ENCODE measurements around the gene KCTD11. TPM values are rescaled to one million over a fixed set of nuclear protein-coding genes. Genes with fewer than 3 reads are reported as not detected.

Gene KCTD11
- total RNA-seq, 1 experiment from 2014 or later: 5.4 TPM

DNA sequence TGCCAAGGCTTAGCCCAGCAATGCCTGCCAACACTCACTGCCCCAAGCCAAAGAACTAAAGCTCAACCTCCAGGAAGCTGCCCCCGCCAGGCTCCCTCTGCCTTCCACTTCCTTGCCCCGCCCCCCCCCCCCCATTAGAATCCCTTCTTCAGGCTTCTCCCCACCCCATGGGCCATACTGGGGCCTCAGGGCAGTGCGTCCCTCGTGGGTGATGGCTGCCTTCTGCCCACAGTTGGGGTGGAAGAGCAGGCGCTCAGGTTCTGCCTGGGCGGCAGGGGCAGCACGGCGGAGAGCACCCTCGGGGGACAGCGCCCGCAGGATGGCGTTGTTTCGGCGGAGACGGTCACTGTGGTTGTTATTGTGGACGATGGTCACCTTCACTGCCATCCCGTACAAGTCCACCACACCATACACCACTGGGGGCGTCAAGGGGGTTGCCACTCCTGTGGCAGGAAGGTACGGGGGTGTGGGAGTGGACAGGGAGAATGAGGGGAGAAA lies 26.9 kb upstream of the KCTD11 start (continued):
- TF ChIP-seq, protein P1, sequence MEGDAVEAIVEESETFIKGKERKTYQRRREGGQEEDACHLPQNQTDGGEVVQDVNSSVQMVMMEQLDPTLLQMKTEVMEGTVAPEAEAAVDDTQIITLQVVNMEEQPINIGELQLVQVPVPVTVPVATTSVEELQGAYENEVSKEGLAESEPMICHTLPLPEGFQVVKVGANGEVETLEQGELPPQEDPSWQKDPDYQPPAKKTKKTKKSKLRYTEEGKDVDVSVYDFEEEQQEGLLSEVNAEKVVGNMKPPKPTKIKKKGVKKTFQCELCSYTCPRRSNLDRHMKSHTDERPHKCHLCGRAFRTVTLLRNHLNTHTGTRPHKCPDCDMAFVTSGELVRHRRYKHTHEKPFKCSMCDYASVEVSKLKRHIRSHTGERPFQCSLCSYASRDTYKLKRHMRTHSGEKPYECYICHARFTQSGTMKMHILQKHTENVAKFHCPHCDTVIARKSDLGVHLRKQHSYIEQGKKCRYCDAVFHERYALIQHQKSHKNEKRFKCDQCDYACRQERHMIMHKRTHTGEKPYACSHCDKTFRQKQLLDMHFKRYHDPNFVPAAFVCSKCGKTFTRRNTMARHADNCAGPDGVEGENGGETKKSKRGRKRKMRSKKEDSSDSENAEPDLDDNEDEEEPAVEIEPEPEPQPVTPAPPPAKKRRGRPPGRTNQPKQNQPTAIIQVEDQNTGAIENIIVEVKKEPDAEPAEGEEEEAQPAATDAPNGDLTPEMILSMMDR (IDR thresholded peaks at IDR 0.05 in 2 of 3, conservative IDR thresholded peaks at IDR 0.05 in 1 of 3; ENCODE audit: borderline replicate concordance in 1 of 3, insufficient read depth in 1 of 3, low read depth in 2 of 3, low read length in 2 of 3): no peak
- TF ChIP-seq JUND (IDR thresholded peaks at IDR 0.05): no peak
- TF ChIP-seq SIN3A (IDR thresholded peaks at IDR 0.05; ENCODE audit: low read depth): no peak
- no peak for TF ChIP-seq CEBPB (IDR thresholded peaks at IDR 0.05; ENCODE audit: low read depth)
- TF ChIP-seq ZNF274 (IDR thresholded peaks at IDR 0.05; ENCODE audit: low read depth, low read length): no peak
- TF ChIP-seq POLR2A (IDR thresholded peaks at IDR 0.05; ENCODE audit: borderline replicate concordance, extremely low read depth, insufficient read depth, insufficient read length): no peak

DNA sequence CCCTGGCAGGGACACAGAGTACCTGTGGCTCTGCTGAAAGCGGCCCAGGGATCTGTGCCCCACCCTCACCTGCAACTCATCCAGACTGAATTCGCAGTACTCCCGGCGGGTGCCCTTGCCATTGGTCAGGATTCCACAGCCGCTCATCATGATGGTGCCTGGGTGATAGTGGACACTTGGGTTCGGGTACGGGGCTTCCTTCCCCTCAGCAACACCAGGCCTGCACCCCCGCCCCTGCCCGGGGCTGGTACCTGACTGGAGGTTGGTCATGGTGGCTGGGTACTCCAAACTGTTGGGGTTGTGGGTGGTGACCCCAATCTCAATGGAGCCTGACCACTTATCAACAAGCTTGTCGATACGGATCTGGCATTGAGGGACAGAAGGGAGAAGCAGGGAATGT lies 25.8 kb upstream of the KCTD11 start:
- ATAC-seq (no peak), DNase-seq (ENCODE audit: low read depth, low spot score) (no peak)
- Histone ChIP-seq H3K9me2 (ENCODE audit: insufficient read depth) (no peaks in the 10 kb centered on the region), H4K20me1 (ENCODE audit: insufficient read depth) (no peaks in the 10 kb centered on the region), H3K27ac (ENCODE audit: low read depth, low read length) (no peak overlapping the region), H3K79me2 (ENCODE audit: insufficient read depth, low read length) (peaks cover 20% of the 10 kb centered on the region; the same call in 1 of the 2 replicates), H2AFZ (ENCODE audit: low read depth, low read length, poor library complexity, severe bottlenecking) (no peak overlapping the region), H3K27me3 (ENCODE audit: insufficient read depth, low read length) (no peaks in the 10 kb centered on the region), H3K9me3 (ENCODE audit: control insufficient read depth in 1 of 2, insufficient read depth in 1 of 2, low read depth in 1 of 2, low read length in 2 of 2) (no peaks in the 10 kb centered on the region), H3K4me2 (ENCODE audit: low read length) (no peak overlapping the region), H3K4me3 (replicated peaks in 1 of 2; ENCODE audit: low read depth in 1 of 2, low read length in 2 of 2) (no peak overlapping the region), H3K4me1 (ENCODE audit: control insufficient read depth in 1 of 2, insufficient read depth in 2 of 2, low read length in 2 of 2) (peaks cover 3 to 29% of the 10 kb centered on the region in 2 experiments; a peak in 3 of 4 replicates), H3K9ac (ENCODE audit: low read length) (no peak overlapping the region), H3K36me3 (ENCODE audit: control insufficient read depth in 1 of 2, insufficient read depth in 2 of 2, low read length in 2 of 2) (peaks cover 24 to 39% of the 10 kb centered on the region in 2 experiments; a peak in 3 of 4 replicates)
- no TSS peak for BruUV-seq (replicated peaks)
- TF ChIP-seq TCF7L2 (IDR thresholded peaks at IDR 0.05; ENCODE audit: borderline replicate concordance, extremely low read depth, insufficient read depth, insufficient read length) (no peak), ZNF274 (IDR thresholded peaks at IDR 0.05; ENCODE audit: low read depth, low read length) (no peak), POLR2A (IDR thresholded peaks at IDR 0.05; ENCODE audit: borderline replicate concordance, extremely low read depth, insufficient read depth, insufficient read length) (no peak), FOSL1 (IDR thresholded peaks at IDR 0.05; ENCODE audit: low read depth) (no peak), EGR1 (IDR thresholded peaks at IDR 0.05; ENCODE audit: low read depth) (no peak), YY1 (IDR thresholded peaks at IDR 0.05; ENCODE audit: extremely low read depth, insufficient replicate concordance, low read depth, low read length) (no peak), CBX3 (IDR thresholded peaks at IDR 0.05; ENCODE audit: low read depth) (no peak), POLR2AphosphoS5 (IDR thresholded peaks at IDR 0.05; ENCODE audit: low read depth, low read length) (no peak), ELF1 (IDR thresholded peaks at IDR 0.05; ENCODE audit: borderline replicate concordance, low read depth) (no peak), RAD21 (IDR thresholded peaks at IDR 0.05; ENCODE audit: low read depth) (no peak), SRF (IDR thresholded peaks at IDR 0.05; ENCODE audit: low read depth) (no peak), EZH2phosphoT487 (IDR thresholded peaks at IDR 0.05; ENCODE audit: borderline replicate concordance) (no peak), ZFX (IDR thresholded peaks at IDR 0.05) (no peak), JUND (IDR thresholded peaks at IDR 0.05) (no peak)
- TF ChIP-seq, protein P2, sequence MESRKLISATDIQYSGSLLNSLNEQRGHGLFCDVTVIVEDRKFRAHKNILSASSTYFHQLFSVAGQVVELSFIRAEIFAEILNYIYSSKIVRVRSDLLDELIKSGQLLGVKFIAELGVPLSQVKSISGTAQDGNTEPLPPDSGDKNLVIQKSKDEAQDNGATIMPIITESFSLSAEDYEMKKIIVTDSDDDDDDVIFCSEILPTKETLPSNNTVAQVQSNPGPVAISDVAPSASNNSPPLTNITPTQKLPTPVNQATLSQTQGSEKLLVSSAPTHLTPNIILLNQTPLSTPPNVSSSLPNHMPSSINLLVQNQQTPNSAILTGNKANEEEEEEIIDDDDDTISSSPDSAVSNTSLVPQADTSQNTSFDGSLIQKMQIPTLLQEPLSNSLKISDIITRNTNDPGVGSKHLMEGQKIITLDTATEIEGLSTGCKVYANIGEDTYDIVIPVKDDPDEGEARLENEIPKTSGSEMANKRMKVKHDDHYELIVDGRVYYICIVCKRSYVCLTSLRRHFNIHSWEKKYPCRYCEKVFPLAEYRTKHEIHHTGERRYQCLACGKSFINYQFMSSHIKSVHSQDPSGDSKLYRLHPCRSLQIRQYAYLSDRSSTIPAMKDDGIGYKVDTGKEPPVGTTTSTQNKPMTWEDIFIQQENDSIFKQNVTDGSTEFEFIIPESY (IDR thresholded peaks at IDR 0.05; ENCODE audit: extremely low read depth, insufficient replicate concordance, low read length): no peak
- TF ChIP-seq, protein P3, sequence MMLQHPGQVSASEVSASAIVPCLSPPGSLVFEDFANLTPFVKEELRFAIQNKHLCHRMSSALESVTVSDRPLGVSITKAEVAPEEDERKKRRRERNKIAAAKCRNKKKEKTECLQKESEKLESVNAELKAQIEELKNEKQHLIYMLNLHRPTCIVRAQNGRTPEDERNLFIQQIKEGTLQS (IDR thresholded peaks at IDR 0.05): no peak
- TF ChIP-seq, protein P4, sequence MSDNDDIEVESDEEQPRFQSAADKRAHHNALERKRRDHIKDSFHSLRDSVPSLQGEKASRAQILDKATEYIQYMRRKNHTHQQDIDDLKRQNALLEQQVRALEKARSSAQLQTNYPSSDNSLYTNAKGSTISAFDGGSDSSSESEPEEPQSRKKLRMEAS (IDR thresholded peaks at IDR 0.05): no peak
- ChIA-PET CTCF (no interaction called here), POLR2A (interaction anchor here (0.6 kb wide), 1 partner anchor 529 kb away, joined by 4 read pairs; no protein-coding TSS in a partner anchor), RAD21 (ENCODE audit: low non-redundant PET in 1 of 2, low total read pairs in 2 of 2, uncharacterized antibody in 2 of 2, unreplicated experiment in 2 of 2) (no interaction called here)
- intact Hi-C loops (cut with micrococcal nuclease): no loop called here
